ENCODE measurements around the gene FAM53B.

- TF ChIP-seq POLR2A (IDR thresholded peaks at IDR 0.05) (no peak), CTCF (IDR thresholded peaks at IDR 0.05) (no peak), POLR2AphosphoS5 (IDR thresholded peaks at IDR 0.05) (no peak)
These were observed 12.2 kb upstream of the FAM53B start for GRCh38 chr10:124756156-124756903.

Data from breast epithelium (tissue), 3 donors.